C4-2B (cell line): ENCODE measurements around the gene TMEM14A.

Experiments
- CTCF ChIP-seq: fragments of 450-650 bp; conservative IDR thresholded peaks from 2 replicates; pipeline ENCODE4 v1.5.1; 2017; ENCODE audit warnings: mild to moderate bottlenecking
- ZFX ChIP-seq: fragments of 450-650 bp; IDR thresholded peaks from 2 replicates; pipeline ENCODE4 v1.6.1; 2017

GRCh38 chr6:52681416-52681815 is 10.5 kb downstream of the TMEM14A start:
- TF ChIP-seq CTCF (no peak), ZFX (no peak)
